ENCODE data around the gene SRGAP3.

Gene SRGAP3

DNA sequence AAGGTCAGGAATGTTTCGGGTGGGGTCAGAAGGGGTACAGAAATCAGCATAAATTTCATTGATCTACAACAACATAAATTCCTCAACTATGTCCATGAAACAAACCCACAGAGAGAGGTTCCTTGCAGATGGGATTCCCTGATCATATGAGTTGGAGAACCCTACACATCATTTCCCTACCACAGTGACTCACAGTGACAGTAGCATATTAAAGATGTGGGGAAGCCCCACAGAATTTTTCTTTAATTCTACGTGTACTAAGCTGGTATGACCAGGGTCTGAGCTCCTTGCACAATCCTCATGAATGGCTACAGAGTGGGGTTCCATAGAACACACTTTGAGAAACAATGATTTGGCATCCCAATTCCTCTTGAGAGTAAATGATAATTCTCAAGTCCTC is 169.3 kb downstream of the SRGAP3 start:
- no peak for DNase-seq

DNA sequence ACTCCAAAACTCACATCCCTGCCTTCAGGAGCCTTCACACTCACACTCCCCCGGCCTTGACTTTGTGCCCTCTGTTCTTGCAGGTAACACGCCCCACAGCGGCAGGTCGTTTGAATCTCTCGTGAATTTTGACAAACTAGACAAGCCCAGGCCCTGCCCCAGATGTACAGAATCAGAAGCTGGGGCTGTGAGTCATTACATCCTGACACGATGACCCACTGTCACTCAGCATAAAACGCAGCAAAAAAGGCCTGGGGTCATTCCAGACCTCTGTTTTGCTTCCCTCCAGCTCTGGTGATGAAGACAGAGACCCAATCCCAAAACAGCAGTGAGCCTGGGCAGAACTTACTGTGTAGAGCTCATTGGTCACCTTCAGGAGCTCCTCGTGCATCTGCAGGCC is 169.8 kb downstream of the SRGAP3 start:
- no peak for DNase-seq

DNA sequence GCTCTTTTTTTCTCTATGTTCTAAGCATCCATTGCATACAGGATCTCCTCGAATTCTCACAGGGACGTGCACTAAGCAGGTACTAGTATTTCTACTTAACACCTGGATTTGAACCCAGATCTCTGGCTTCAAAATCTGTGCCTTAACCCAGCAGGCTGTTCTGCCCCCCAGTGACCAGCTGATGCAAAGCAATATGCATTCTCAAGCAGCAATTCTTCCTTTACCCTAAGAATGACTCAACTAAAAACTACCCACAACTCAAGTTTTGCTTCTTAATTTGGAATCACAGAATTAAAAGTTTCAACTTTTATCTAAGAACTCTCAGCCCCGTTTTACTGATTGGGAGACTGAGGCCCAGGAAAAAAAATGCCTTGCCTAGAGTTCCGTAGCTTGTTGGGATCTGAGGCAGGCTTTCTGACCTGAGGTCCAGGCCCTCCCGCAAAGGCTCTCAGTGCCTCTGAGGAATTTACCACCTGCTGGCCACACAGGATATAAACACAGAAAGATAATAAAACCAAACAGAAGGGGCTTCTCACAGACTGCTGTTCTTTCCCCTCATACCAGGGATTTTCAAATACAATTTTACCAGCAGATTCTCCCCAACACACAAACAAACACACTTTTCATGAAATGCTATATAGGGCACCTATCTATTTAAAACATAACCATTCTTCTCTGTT is 170.7 kb downstream of the SRGAP3 start:
- no peak for DNase-seq

DNA sequence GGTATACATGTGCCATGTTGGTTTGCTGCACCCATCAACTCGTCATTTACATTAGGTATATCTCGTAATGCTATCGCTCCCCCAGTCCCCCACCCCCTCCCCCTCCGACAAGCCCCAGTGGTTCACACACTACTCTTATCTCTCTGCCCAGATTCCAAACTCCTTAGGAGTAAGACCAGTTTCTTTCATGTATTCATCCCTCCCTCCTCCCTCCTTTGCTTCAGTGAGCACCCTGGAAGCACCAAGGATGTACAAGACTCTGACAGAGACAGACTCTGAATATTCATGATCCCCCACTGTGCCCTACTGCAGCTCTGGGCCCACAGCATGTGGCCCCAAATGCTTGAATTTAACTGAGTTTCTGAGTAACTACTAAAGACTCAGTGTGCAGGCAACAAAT is 172.4 kb downstream of the SRGAP3 start:
- no peak for DNase-seq

DNA sequence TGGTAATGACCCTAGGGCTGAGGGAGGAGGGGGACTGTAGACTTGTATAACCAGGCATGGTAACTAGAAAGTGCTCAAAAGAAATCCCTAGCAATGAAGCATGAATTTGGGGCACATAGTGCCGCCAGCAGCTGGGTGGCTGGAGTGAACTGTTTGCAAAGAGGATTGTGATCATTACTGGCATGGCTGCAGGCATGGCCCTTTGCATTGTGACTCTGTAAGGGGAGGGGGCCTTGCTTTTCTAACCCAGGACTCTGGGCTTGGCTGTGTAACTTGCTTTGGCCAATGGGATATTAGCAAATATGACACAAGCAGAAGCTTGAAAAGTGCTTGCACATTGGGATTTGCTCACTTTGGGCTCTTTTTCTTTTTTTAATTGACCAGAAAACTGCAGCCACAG is 173.7 kb downstream of the SRGAP3 start:
- DNase-seq: no peak

DNA sequence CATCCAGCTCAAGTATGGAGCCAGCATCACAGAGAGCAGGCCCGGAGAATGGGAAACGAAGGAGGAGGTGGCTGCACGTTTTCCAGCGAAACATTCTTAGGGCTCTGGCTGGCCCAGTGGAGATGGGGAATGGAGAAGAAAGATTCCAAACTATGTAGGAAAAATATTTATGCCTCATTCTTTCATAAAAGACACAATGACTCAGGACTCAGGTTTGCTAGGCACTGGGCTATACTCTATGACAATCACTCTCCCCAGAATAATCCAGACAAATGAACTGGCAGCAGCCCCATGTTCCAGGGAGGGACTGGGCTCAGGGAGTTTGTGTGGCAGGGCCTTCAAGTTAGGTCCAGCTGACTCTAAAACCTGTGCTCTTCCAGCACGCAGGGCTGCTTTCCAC is 175.4 kb downstream of the SRGAP3 start:
- no peak for DNase-seq

DNA sequence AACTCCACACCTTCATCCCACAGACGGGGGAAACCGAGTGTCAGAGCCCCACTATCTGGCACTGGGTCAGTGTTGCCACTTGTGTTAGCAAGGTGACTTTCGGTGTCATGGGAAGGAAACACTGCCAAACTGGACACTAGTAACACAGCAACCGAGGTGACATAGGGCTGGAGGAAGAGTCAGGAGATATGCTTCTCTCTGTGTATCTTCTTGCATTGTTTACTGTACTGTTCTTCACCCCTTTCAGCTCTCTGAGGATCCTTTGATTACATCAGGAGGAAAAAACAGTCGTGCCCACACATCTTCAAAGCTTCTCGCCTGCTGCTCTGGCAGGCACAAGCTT is 176.8 kb downstream of the SRGAP3 start:
- DNase-seq: no peak

DNA sequence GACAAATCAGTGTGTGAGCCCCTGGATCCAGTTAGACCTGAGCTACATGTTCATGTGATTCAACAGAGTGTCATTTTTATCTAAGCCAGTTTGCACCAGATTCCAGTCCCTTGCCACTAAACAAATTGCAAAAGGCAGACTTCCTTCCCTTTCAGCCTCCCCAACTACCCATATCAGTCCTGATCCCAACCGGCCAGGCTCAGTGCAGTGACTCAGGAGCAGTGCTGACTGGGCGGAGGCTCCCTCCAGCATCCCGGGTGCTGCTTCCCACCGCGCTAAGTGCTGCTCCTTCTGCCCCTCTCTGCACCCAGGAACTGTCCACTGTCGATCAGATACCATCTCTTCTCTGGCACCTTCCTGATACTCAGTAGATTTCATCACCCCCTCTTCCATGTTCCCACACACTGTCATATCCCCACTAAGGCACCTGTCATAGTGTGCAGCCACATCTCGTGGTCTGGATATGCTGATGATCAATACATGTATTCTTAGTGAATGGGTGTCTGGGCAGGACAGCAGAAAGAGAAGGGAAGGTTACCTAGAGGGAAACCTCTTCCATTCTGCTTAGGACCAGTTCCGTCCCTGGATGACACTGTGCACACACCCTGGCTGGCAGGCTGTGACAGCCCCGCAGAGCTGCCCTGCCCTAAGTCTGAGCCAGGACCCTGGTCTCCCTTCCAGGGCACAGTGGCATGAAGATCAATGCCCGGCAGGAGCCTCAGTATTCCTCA is 177.3 kb downstream of the SRGAP3 start:
- no peak for DNase-seq

DNA sequence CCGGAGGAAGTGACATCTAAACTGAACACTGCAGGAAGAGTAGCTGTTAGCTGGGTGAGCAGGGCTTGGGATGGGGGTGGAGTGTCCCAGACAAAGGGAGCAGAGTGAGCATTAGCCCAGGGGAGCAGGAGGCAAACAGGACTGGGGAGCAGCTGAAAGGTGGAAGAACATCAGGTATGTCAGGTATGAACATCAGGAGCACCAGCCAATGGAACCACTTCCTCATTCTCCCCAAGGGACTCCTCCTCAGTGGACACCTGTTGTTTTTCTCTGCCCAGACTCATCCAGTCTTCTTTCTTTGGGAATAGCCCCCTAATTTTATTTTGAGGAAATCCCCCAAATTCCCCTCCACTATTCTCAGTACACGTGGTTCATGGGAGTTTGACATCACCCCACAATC is 178.5 kb downstream of the SRGAP3 start:
- no peak for DNase-seq

DNA sequence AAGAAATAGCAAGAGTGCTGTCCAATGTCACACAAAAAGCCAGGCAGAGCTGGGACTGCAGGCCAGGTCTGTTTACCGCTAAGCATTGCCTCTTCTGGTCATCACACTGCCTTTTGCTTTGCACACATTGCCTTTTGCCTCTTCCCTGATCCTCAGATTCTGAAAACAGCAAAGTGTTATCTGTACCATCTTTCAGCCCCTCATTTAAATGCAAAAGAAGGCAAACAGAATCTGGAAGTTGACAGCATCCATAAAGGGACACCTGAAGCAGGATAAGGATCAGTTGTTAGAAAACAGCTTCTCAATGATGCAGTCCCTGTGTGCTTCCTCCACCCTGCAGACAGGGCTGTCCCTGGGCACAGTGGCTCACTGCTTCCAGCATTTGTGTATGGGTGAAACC is 179.5 kb downstream of the SRGAP3 start:
- no peak for DNase-seq

DNA sequence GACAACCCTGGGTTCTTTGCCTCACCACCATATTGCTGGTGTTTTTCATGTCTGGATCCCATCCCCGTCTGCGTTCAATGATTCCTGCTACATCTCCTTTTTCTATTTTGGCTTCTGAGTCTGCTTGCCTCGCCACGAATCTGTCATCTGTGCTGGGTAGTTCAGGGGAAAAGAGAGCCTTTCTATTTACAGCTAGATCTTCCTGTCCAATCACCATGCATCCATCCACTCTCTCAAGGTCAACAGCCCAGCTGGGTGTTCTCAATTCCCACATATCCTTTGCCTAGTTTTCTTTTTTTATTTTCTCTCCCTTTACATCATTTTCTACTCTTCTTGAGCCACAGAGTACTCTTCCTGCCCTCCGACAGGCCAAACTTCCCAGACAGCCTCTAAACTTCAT is 181.4 kb downstream of the SRGAP3 start:
- DNase-seq: no peak

DNA sequence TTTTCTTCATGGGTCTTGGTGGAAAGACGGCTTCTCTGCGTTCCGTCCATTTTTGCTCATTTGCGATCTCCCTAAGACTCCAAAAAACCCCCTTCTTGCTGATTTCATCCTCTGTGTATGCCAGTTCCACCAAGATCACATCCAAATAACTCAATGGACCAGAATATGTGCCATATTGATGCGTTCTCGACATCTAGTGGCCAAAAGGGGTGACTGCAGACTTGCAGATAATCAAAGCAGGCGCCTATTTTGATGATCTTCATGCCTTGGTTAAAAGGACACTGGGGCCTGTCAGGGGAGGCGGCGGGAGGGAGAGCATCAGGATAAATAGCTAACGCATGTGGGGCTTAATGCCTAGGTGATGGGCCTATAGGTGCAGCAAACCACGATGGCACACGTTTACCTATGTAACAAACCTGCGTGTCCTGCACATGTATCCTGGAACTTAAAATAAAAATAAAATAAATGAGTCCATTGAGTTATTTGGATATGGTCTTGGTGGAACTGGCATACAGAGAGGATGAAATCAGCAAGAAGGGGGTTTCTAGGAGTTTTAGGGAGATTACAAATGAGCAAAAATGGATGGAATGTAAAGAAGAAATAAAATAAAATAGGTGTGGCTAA is 182.0 kb downstream of the SRGAP3 start:
- no peak for DNase-seq

DNA sequence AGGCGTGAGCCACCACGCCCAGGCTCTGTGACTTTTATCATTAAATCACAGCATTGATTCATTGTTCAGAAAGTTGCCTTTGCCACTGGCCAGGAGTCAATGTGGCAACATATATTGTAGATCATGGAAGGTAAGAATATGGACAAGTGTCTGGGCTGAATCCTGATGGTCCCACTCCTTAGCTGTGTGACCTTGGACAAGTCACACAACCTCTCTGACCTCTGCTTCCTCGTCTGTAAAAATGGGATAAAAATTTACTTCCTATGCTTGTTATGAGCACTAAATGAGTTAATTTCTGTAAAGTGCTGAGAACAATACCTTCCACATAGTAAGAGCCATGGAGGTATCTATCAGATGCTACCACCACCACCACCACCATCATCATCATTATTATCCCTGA is 182.7 kb downstream of the SRGAP3 start:
- DNase-seq: no peak

DNA sequence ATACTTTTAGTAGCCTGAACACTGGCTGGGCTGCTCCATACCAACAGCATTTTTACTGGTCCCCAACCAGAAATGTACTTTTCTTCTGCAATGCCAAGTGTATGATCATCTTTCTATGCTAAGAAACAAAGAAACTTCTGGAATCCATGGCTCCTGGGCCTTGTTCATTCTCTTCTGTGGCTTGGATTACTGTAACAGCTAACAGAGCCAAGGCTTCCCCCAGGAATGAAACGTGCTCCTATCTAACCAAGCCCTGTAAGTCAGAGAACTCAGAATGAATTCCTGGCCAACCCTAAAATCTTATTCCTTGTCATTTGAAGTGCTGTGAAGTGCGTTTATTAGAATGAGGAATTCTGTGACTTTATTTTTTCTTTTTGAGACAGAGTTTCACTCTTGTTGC is 183.3 kb downstream of the SRGAP3 start:
- no peak for DNase-seq

DNA sequence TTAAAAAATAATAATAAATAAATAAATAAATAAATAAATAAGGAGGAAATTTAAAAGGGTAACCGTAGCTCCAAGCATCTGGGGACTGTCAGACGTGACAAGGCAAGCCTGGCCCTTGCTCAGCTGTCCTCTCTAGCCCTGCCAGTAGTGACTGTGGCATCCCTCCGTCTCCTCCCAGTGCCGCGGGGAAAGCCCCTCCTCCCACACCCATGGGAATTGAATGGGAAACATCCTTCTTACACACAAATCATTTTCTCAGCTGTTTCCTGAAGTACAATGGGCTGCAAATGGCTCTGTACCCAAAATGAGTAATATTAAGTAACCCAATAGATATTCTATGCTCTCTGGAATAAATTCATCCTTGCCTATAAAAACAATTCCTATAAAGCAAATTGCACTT is 184.6 kb downstream of the SRGAP3 start:
- DNase-seq: no peak

DNA sequence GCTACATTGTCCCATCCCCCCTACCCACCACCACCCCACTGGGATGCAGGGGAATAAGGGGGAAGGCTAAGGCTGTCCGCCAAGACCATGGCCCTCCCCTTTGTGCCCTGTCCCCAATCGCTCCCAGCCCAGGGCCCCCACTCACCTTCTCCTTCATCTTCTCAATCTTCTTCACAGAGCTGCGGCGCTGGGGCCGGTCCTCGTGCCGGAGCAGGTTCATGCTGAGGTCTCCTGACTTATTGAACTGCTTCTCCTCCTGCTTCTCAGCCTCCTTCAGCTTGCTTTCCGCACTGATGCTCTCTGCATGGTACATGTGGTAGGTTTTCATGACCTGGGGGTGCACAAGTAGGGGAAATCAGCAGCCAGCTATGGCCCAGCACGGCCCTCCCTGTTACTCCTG is 185.2 kb downstream of the SRGAP3 start:
- DNase-seq: no peak

DNA sequence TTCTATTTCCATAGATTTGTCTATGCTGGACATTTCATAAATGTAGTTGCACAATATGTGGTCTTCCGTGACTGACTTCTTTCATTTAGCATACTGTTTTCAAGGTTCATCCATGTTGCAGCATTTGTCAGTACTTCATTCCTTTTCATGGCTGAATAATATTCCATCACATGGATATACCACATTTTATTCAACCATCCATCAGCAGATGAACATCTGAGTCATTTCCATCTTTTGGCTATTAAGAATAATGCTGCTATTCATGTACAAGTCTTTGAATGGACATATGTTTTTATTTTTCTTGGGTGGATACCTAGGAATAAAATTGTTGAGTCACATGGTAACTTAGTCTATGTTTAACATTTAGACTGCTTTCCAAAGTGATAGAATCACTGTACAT is 186.9 kb downstream of the SRGAP3 start:
- no peak for DNase-seq

DNA sequence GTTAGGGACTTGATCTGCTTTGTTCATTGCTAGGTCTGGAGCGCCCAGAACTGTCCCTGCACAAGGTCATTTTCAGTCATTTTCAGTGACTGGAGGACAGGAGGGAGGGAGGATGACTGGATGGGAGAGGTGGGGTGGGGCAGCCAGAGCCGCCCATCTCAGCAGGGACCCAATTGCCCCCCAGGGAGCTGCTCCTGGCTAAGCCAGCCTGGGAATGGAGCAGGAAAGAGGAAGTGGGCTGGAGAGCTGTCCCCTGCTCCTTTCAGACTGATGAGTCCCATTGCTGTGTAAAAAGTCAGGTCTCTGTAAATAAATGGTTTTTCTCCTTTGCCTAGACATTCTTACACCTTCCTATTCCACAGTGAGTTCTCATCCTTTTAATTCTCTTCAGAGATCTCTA is 187.8 kb downstream of the SRGAP3 start:
- no peak for DNase-seq

DNA sequence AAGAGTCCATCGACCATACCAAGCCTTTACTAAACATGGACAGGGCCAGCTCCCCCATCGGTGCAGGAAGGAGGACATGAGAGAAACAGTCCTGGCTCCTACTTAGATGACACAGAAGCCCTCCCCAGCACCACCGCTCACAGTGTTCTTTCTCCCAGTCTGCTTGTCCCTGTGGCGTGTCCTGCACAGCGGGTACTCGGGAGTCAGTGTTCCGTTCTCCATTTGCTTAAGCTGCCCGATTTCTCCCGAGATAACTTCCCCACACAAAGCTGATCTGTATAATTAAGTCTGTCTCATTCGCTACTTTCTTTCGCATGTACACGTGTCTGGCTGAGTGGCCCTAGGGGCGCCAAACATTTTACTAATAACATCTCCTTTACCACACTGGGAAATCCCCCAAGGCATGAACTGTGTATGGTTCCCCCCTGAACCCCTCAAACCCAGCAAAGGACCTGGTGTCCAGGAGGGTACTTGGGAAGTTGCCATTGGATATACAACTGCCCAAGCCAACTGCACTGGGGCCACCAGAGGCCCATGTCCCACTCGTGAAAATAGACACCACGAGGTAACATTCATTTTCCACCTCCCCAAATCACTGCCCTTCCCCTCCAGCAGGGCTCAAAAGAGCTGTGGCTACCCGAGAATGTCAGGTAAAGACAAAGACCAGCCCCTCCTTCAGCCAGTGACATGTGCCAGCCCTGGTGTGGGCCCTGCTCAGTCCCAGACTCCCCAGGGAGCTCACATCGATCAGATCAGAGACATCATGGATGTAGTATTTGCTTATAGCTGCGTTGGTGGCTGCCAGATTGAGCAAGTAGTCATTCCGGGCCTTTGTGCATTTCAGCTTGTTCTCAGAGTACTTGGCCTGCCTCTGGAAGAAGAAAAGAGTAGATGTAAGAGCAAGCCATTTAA is 189.7 kb downstream of the SRGAP3 start:
- no peak for DNase-seq

DNA sequence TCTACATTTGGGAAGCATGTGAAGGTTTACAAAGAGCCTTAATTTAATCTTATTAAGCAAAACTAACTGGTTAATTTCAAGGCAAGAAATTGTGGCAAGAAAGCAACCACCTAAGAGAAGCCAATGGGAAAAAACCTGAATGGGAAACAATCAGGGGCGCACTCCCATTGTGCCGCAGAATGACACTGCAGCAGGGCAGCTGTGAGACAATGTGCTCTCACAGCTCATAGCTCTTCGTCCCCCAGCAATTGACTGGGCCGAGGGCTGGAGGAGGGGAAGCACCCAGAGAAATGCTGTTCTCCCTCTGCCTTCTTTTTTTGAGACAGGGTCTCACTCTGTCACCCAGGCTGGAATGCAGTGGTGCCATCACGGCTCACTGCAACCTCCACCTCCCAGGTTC is 192.9 kb downstream of the SRGAP3 start:
- DNase-seq: no peak

DNA sequence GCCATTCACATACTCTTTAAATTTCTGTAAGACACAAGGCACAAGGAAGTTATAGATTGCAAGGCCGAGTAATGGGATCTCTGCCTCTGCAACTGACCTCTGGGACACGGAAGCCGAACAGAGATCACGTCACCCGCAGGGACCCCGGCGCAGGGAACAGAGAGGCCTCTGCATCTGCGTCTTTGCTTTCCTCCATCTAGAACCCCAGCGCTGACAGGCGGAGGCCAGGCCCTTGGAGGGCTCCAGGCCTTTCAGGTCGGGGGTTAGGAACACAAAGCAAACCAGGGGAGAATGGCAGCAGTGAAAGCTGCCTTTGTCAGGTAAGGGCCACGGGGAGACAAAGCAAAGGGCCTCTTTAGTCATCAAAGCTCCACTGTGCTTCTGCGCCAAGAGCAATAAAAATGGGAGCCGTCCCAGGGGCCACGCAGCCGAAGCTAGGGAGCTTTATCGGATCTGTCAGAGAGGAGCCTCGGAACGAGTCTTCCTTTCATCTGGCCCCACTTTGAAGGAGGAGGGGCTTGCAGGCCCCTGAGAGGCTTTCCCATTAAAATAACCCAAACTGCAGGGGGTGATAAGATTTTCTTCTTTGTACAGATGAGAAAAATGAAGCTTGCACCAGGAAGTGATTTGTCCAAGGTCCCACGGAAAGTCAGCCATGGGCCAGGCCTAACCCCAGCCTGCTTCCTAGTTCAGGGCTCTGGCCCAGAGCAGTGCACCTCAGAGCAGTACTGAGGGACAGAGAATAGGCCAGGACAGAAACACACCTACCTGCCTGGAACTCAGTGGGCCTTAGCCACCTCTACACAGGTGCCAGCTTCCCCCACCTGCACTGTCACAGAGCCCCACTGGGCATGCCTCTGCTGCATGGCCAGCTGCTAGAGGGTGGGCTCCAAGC is 201.7 kb downstream of the SRGAP3 start:
- DNase-seq: no peak

DNA sequence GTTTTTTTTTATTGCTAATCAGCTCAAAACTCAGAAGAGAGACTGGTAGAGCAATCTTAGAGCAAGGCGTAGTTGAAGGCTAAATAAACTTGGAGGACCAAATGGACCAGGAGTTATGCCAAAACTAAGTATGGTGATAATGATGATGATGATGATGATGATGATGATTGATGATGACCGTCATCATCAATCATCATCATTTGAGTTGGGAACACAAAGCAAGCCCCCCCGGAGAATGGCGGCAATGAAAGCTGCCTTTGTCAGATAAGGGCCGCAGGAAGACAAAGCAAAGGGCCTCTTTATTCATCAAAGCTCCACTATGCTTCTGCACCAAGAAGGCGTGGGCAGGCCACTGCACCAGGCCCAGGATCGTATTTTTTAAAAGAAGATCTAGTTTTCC is 204.1 kb downstream of the SRGAP3 start:
- no peak for DNase-seq
